ENCODE results near the gene AFAP1L2.

The AFAP1L2 gene

DNA sequence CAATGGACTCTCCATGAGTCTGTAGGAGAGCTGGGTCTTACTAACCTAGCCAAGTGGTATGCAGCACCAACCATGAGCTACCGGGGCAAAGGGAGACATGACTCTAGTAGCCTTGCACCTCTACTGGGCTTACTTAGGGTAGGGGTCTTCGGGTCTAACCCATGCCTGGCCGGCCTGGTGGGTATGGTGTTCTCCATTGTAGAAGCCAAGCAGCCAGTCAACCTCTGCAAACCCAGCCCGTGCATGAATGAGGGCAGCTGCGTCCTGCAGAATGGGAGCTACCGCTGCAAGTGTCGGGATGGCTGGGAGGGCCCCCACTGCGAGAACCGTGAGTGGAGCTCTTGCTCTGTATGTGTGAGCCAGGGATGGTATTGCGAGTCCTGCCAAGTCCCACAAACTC is 114.3 kb downstream of the AFAP1L2 start:
- no peaks in the 10 kb centered on the region for H3K4me1 Mint-ChIP-seq
- H3K4me3 Mint-ChIP-seq, result no peak overlapping the region
- peaks cover 21% of the 10 kb centered on the region for H3K36me3 Mint-ChIP-seq (ENCODE audit: low read depth)
- TF ChIP-seq, protein P1, sequence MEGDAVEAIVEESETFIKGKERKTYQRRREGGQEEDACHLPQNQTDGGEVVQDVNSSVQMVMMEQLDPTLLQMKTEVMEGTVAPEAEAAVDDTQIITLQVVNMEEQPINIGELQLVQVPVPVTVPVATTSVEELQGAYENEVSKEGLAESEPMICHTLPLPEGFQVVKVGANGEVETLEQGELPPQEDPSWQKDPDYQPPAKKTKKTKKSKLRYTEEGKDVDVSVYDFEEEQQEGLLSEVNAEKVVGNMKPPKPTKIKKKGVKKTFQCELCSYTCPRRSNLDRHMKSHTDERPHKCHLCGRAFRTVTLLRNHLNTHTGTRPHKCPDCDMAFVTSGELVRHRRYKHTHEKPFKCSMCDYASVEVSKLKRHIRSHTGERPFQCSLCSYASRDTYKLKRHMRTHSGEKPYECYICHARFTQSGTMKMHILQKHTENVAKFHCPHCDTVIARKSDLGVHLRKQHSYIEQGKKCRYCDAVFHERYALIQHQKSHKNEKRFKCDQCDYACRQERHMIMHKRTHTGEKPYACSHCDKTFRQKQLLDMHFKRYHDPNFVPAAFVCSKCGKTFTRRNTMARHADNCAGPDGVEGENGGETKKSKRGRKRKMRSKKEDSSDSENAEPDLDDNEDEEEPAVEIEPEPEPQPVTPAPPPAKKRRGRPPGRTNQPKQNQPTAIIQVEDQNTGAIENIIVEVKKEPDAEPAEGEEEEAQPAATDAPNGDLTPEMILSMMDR (IDR thresholded peaks at IDR 0.05; ENCODE audit: unreplicated experiment in 3 of 3), result no peak
- no peak overlapping the region for H3K27ac Mint-ChIP-seq
- H3K9me3 Mint-ChIP-seq, result peaks cover 5% of the 10 kb centered on the region
- no peaks in the 10 kb centered on the region for H3K27me3 Mint-ChIP-seq (ENCODE audit: low read depth)

DNA sequence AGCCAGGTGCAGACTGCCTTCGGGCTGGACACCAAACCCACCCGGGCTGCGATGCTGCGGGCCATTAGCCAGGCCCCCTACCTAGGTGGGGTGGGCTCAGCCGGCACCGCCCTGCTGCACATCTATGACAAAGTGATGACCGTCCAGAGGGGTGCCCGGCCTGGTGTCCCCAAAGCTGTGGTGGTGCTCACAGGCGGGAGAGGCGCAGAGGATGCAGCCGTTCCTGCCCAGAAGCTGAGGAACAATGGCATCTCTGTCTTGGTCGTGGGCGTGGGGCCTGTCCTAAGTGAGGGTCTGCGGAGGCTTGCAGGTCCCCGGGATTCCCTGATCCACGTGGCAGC is 115.2 kb downstream of the AFAP1L2 start:
- Mint-ChIP-seq H3K9me3 (no peaks in the 10 kb centered on the region), H3K36me3 (ENCODE audit: low read depth) (peaks cover 14% of the 10 kb centered on the region), H3K27me3 (ENCODE audit: low read depth) (no peaks in the 10 kb centered on the region), H3K27ac (no peak overlapping the region), H3K4me1 (no peaks in the 10 kb centered on the region), H3K4me3 (no peak overlapping the region)
- TF ChIP-seq, protein P1 (IDR thresholded peaks at IDR 0.05; ENCODE audit: unreplicated experiment in 3 of 3), result no peak

DNA sequence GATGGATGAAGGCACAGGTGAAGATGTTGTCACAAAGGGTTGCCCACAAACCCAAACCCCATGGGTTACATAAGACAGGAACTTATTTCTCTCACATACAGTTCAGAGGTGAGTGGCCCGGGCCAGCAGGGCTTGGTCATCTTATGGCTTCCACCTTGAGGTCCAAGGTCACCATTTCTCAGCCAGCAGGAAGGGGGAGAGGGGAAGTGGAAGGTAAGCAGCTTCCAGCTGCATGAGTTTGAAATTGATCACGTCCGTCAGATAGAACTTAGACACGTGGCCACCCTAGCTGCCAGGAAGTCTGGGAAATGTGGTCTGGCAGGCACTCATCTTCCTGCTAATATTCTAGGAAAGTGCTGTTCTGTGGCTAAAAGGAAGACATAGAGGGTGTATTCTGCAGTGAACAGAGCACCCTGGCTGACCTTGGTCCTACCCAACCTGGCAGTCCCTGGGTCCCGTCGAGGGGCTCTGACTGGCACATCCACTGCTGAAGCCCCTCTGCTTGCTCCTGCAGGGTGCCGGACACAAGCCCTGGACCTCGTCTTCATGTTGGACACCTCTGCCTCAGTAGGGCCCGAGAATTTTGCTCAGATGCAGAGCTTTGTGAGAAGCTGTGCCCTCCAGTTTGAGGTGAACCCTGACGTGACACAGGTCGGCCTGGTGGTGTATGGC is 115.7 kb downstream of the AFAP1L2 start:
- no peak overlapping the region for H3K4me3 Mint-ChIP-seq

DNA sequence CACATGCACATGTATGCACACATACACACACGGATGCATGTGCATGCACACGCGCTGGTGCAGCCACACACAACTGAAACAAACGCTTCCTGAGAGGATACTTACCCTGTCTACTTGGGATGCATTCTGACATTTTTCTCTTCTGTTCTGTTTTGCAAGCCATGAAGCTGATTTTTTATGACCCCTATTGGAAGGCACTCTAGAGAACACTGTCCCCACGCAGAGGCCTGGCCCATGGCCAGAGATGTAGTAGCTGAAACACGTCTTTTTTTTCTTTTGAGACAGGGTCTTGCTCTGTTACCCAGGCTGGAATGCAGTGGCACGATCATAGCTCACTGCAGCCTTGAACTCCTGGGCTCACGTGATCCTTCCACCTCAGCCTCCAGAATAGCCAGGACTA is 117.4 kb downstream of the AFAP1L2 start:
- Mint-ChIP-seq H3K36me3 (ENCODE audit: low read depth) (peaks cover 11% of the 10 kb centered on the region), H3K27me3 (ENCODE audit: low read depth) (no peaks in the 10 kb centered on the region), H3K4me3 (no peak overlapping the region), H3K9me3 (no peaks in the 10 kb centered on the region), H3K4me1 (no peaks in the 10 kb centered on the region), H3K27ac (no peak overlapping the region)
- TF ChIP-seq, protein P1 (IDR thresholded peaks at IDR 0.05; ENCODE audit: unreplicated experiment in 3 of 3), result no peak

More for the DNA sequence above, 115.7 kb downstream of the AFAP1L2 start:
- H3K4me1 Mint-ChIP-seq, result no peaks in the 10 kb centered on the region
- peaks cover 14% of the 10 kb centered on the region for H3K36me3 Mint-ChIP-seq (ENCODE audit: low read depth)
- H3K27me3 Mint-ChIP-seq (ENCODE audit: low read depth), result no peaks in the 10 kb centered on the region
- no peak overlapping the region for H3K27ac Mint-ChIP-seq
- TF ChIP-seq, protein P1 (IDR thresholded peaks at IDR 0.05; ENCODE audit: unreplicated experiment in 3 of 3), result no peak
- no peaks in the 10 kb centered on the region for H3K9me3 Mint-ChIP-seq

DNA sequence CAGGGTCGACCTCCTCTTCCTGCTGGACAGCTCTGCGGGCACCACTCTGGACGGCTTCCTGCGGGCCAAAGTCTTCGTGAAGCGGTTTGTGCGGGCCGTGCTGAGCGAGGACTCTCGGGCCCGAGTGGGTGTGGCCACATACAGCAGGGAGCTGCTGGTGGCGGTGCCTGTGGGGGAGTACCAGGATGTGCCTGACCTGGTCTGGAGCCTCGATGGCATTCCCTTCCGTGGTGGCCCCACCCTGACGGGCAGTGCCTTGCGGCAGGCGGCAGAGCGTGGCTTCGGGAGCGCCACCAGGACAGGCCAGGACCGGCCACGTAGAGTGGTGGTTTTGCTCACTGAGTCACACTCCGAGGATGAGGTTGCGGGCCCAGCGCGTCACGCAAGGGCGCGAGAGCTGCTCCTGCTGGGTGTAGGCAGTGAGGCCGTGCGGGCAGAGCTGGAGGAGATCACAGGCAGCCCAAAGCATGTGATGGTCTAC is 118.3 kb downstream of the AFAP1L2 start:
- H3K27ac Mint-ChIP-seq, result no peak overlapping the region
- no peaks in the 10 kb centered on the region for H3K27me3 Mint-ChIP-seq (ENCODE audit: low read depth)
- peaks cover 5% of the 10 kb centered on the region for H3K36me3 Mint-ChIP-seq (ENCODE audit: low read depth)
- no peaks in the 10 kb centered on the region for H3K4me1 Mint-ChIP-seq
- no peak overlapping the region for H3K4me3 Mint-ChIP-seq
- no peaks in the 10 kb centered on the region for H3K9me3 Mint-ChIP-seq
- TF ChIP-seq, protein P1 (IDR thresholded peaks at IDR 0.05; ENCODE audit: unreplicated experiment in 3 of 3), result no peak

All from nephron (organoid).